Body of pancreas (tissue), 4 donors: ENCODE data around the gene COL4A6.

ENCODE experiments used
- CTCF ChIP-seq, 7 experiments: fragments of 450-650 bp in 4 of 7; fragments of 200-600 bp in 3 of 7; sonication (generic) in 3 of 7; IDR thresholded peaks; one replicate each; pipeline ENCODE4 v1.5.1; 2016 to 2019; ENCODE audit warnings: antibody characterized with exemption in 7 of 7
- POLR2A ChIP-seq, 3 donors: fragments of 450-650 bp; IDR thresholded peaks; one replicate each; pipeline ENCODE4 v1.6.1; 2016; ENCODE audit warnings: antibody characterized with exemption in 3 of 3, mild to moderate bottlenecking in 2 of 3

GRCh38 chrX:108271397-108271787 lies 166.8 kb downstream of the COL4A6 start:
- TF ChIP-seq CTCF (IDR thresholded peaks at IDR 0.05) (no peak), POLR2A (IDR thresholded peaks at IDR 0.05) (no peak)
